DOHH2 (cell line): ENCODE results near the gene PLCL1.

ENCODE experiments used
- EZH2phosphoT487 ChIP-seq: fragments of 200-600 bp; sonication (generic); IDR thresholded peaks from 2 replicates; pipeline ENCODE4 v1.6.1; 2017; ENCODE audit warnings: borderline replicate concordance, mild to moderate bottlenecking, antibody characterized with exemption, low read length, moderate library complexity, mixed read lengths
- TF ChIP-seq, protein P1 (sequence below): fragments of 200-600 bp; sonication (generic); IDR thresholded peaks from one replicate; pipeline ENCODE4 v1.5.1; 2014; ENCODE audit warnings: antibody characterized with exemption, mild to moderate bottlenecking, low read depth, low read length; ENCODE audit not compliant: poor library complexity, severe bottlenecking

DNA sequence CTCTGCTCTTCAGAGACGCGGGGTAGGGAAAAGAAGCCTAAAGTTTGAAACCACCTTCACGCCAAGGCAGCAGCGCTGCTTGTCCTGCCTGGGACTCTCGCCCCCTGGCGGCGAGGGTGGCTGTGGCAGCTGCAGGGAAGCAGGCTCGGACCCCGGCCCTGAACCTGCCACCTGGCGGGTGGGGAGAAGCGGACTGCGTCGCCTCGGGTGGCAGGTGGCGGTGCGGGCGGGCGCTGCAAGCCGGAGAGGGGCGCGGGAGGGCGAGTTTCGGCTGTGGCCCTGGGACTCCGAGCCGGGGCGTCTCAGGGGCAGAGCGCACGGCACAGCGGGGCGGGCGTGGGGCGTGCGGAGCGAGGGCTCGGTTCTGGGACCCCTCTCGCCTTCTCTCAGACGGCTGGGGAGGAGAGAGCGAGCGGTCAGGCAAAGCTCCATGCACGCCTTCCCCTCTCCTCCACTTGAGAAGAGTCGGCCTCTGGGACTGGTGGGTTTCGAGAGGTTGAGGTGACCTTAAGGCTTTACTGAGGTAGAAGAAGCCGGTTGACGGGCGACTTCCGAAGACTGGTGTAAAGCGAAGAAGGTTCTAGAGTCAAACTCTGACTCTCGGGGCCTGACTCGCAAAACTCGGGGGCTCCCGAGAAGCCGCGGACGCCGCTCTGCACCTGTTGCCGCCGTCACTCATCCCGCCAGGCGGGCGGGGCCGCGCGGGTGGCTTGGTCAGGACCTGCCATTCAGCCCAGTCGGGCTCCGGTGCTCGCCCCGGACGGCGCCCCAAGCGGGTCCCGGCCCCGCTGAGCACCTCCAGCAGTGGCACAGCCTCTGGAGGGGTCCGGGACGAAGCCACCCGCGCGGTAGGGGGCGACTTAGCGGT, 18.1 kb upstream of the PLCL1 start:
- TF ChIP-seq, protein P1, sequence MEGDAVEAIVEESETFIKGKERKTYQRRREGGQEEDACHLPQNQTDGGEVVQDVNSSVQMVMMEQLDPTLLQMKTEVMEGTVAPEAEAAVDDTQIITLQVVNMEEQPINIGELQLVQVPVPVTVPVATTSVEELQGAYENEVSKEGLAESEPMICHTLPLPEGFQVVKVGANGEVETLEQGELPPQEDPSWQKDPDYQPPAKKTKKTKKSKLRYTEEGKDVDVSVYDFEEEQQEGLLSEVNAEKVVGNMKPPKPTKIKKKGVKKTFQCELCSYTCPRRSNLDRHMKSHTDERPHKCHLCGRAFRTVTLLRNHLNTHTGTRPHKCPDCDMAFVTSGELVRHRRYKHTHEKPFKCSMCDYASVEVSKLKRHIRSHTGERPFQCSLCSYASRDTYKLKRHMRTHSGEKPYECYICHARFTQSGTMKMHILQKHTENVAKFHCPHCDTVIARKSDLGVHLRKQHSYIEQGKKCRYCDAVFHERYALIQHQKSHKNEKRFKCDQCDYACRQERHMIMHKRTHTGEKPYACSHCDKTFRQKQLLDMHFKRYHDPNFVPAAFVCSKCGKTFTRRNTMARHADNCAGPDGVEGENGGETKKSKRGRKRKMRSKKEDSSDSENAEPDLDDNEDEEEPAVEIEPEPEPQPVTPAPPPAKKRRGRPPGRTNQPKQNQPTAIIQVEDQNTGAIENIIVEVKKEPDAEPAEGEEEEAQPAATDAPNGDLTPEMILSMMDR = peak; percentile 35
- TF ChIP-seq EZH2phosphoT487 = no peak
